ENCODE measurements around the gene METTL17.
"Not testable (repeated sequence)": the region's sequence is repeated elsewhere in the genome, so short reads cannot be mapped to it uniquely, and the experiment has no call there.

Gene METTL17

GRCh38 chr14:21025371-21026273, 35.8 kb downstream of the METTL17 start:
- DNase-seq = no peak

- DNase-seq = no peak
These were observed 36.7 kb downstream of the METTL17 start for GRCh38 chr14:21026274-21026987.

- DNase-seq = no peak
These were observed 37.2 kb downstream of the METTL17 start for GRCh38 chr14:21026988-21027315.

GRCh38 chr14:21029917-21030316, 40.1 kb downstream of the METTL17 start, which contains the start of gene TPPP2:
TSS of gene TPPP2 (plus strand) at chr14:21030217. CDS start at chr14:21030582, 365 bp downstream.
- no peak for DNase-seq

- DNase-seq = no peak
These were observed 40.8 kb downstream of the METTL17 start for GRCh38 chr14:21030531-21030930.

- DNase-seq = no peak
These were observed 42.7 kb downstream of the METTL17 start for GRCh38 chr14:21032326-21033132.

GRCh38 chr14:21033133-21033698, 43.4 kb downstream of the METTL17 start:
- DNase-seq = no peak

GRCh38 chr14:21034707-21035106, 44.9 kb downstream of the METTL17 start, which contains the start of gene RNASE13:
TSS of gene RNASE13 (minus strand) at chr14:21034807. CDS start at chr14:21034288, 519 bp downstream.
- DNase-seq = no peak

GRCh38 chr14:21036751-21037150, 47.0 kb downstream of the METTL17 start:
- DNase-seq = no peak

GRCh38 chr14:21037156-21037555, 47.4 kb downstream of the METTL17 start:
- no peak for DNase-seq

- DNase-seq = peak; percentile 72
These were observed 49.0 kb downstream of the METTL17 start for GRCh38 chr14:21038441-21039422.

- peak; percentile 79 for DNase-seq
These were observed 50.0 kb downstream of the METTL17 start for GRCh38 chr14:21039585-21040369.

- no peak for DNase-seq
These were observed 50.7 kb downstream of the METTL17 start for GRCh38 chr14:21040370-21040925.

- not testable (repeated sequence) for DNase-seq
These were observed 51.2 kb downstream of the METTL17 start for GRCh38 chr14:21040941-21041340.

- DNase-seq = no peak
These were observed 52.1 kb downstream of the METTL17 start, which contains the start of gene RNASE7 for GRCh38 chr14:21041676-21042433. TSS of gene RNASE7 (plus strand) at chr14:21042362. CDS start at chr14:21042993, 631 bp downstream.

GRCh38 chr14:21042918-21043317, 53.1 kb downstream of the METTL17 start:
- no peak for DNase-seq

- DNase-seq = peak; percentile 27
These were observed 53.7 kb downstream of the METTL17 start for GRCh38 chr14:21043387-21043973.

GRCh38 chr14:21043974-21044618, 54.3 kb downstream of the METTL17 start:
- no peak for DNase-seq

Measured in NCI-H1694 treated with DMSO at 0.1 percent for 48 hours (cell line).